GM12891 (cell line): ENCODE measurements around the gene POP5.

Source experiments
- POLR2A ChIP-seq: IDR thresholded peaks from 2 replicates; pipeline ENCODE4 v1.6.1; 2011; ENCODE audit warnings: low read depth, low read length, control low read depth
- POLR2AphosphoS5 ChIP-seq: IDR thresholded peaks from 2 replicates; pipeline ENCODE4 v1.6.1; 2011; ENCODE audit warnings: low read depth, low read length, control low read depth
- POU2F2 ChIP-seq: IDR thresholded peaks from 2 replicates; pipeline ENCODE4 v1.6.1; 2011; ENCODE audit warnings: low read depth, mild to moderate bottlenecking, control low read depth, low read length, moderate library complexity
- SPI1 ChIP-seq: IDR thresholded peaks from 2 replicates; pipeline ENCODE4 v1.6.1; 2011; ENCODE audit warnings: low read depth, low read length, control low read depth
- TAF1 ChIP-seq: IDR thresholded peaks from 2 replicates; pipeline ENCODE4 v1.6.1; 2011; ENCODE audit warnings: low read depth, low read length, control low read depth

DNA sequence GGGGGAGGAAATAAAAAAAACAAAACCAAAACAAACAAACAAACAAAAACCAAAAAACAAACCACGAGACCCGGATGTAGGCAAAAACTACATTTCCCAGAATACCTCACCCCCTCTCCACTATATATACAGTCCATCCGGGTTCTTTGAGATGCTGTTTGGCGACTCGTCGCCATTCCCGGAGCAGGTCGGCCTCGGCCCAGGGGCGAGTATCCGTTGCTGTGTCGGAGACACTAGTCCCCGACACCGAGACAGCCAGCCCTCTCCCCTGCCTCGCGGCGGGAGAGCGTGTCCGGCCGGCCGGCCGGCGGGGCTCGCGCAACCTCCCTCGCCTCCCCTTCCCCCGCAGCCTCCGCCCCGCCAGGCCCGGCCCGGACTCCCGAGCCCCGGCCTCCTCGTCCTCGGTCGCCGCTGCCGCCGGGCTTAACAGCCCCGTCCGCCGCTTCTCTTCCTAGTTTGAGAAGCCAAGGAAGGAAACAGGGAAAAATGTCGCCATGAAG lies 46.9 kb downstream of the POP5 start, which contains the start of gene RNF10:
- peak; percentile 72; the same call in 1 of the 2 replicates for TF ChIP-seq TAF1
- TF ChIP-seq POLR2A = peak; percentile 97
- peak; percentile 92 for TF ChIP-seq POLR2AphosphoS5
- TF ChIP-seq SPI1 = no peak
- 0 out of 2 replicates have a peak, but pooled peaks have one; percentile 34 for TF ChIP-seq POU2F2
